ENCODE measurements around the gene NTF3. TPM values are rescaled to one million over a fixed set of nuclear protein-coding genes. Genes with fewer than 3 reads are reported as not detected.

Gene NTF3
- total RNA-seq, 1 donor = not detected

DNA sequence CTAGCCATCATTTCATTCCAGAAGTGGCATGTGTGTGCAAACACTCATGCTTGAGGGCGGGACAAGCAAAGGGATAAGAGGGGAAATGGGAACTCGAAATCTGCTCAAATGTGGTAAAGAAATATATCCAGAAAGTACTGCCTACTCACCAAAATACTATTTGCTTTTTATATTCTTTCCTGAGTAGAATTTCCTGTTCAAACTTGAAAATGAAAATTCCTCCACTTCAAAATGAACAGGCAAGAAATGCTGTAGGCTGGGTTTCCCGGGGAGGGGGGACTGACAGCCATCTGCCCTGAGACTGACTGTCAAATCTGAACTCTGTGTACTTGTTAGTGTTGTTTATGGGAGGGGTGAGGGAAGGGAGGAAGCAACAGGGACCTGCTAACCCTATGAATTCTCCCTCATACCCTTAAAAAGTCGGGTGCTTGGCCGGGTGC lies 34.6 kb downstream of the NTF3 start:
- H3K4me3 ChIP-seq (ENCODE audit: low read depth, low read length) = no peak overlapping the region
- DNase-seq (ENCODE audit: low read depth) = no peak
- TF ChIP-seq, protein P1, sequence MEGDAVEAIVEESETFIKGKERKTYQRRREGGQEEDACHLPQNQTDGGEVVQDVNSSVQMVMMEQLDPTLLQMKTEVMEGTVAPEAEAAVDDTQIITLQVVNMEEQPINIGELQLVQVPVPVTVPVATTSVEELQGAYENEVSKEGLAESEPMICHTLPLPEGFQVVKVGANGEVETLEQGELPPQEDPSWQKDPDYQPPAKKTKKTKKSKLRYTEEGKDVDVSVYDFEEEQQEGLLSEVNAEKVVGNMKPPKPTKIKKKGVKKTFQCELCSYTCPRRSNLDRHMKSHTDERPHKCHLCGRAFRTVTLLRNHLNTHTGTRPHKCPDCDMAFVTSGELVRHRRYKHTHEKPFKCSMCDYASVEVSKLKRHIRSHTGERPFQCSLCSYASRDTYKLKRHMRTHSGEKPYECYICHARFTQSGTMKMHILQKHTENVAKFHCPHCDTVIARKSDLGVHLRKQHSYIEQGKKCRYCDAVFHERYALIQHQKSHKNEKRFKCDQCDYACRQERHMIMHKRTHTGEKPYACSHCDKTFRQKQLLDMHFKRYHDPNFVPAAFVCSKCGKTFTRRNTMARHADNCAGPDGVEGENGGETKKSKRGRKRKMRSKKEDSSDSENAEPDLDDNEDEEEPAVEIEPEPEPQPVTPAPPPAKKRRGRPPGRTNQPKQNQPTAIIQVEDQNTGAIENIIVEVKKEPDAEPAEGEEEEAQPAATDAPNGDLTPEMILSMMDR (IDR thresholded peaks at IDR 0.05; ENCODE audit: insufficient read depth, low read length) = no peak

DNA sequence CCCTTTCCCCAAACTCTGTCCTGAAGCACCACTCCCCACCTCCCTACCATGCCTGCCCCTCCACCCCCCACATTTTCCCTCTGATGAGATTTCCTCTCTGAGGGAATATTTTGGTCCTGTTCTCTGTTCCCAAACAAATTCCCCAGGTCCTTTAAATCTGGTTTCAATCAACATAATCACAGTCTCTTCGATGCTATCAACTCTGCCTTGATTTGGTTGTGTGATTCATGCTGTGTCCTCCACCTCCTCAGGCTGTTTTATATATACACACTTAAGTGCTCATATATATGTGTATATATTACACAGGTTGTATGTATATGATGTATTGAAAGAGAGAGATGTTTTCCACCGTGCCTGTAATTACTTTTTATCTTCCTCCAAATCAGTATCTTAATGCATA lies 36.0 kb downstream of the NTF3 start:
- TF ChIP-seq, protein P1 (IDR thresholded peaks at IDR 0.05; ENCODE audit: insufficient read depth, low read length) = no peak
- H3K4me3 ChIP-seq (ENCODE audit: low read depth, low read length) = no peak overlapping the region
- DNase-seq (ENCODE audit: low read depth) = no peak

DNA sequence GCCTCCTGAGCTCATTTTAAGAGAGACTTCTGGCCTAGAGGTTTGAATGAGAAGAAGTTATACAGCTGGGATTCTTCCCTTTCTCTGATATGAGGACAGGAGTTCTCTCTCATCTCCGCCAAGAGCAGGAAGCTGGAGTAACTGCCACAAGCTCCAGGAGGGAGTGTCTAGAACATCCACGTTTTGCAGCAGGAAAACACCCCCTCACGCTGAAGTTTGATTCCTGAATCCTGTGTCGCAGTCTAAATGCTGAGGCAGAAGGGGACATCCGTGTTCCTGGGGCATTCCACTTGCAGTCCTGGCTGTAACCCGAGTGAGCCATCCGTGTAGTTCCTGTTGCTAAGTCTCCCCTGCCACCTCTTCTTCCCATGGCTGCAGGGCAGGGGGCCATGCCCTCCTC lies 38.3 kb downstream of the NTF3 start:
- TF ChIP-seq, protein P1 (IDR thresholded peaks at IDR 0.05; ENCODE audit: insufficient read depth, low read length) = no peak
- no peak for DNase-seq (ENCODE audit: low read depth)
- H3K4me3 ChIP-seq (ENCODE audit: low read depth, low read length) = no peak overlapping the region

DNA sequence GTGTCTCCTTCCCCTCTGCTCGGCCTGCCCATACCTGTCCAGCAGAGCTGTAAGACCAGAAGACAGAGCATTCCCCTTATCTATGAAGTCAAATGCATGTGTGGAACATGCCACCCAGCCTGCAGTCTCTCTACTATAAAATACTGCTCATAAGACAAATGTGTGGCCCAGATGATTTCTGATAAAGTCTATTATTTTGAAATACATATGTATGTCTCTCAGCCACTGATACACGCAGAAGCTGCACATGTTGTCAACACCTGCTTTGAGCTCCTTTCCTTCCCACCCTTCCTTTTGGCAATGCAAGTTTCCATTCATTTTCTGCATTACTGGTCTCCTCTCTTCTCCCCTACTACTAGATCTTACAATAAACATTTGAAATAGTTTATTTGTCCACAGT lies 38.8 kb downstream of the NTF3 start:
- TF ChIP-seq, protein P1 (IDR thresholded peaks at IDR 0.05; ENCODE audit: insufficient read depth, low read length) = no peak
- H3K4me3 ChIP-seq (ENCODE audit: low read depth, low read length) = no peak overlapping the region
- no peak for DNase-seq (ENCODE audit: low read depth)

DNA sequence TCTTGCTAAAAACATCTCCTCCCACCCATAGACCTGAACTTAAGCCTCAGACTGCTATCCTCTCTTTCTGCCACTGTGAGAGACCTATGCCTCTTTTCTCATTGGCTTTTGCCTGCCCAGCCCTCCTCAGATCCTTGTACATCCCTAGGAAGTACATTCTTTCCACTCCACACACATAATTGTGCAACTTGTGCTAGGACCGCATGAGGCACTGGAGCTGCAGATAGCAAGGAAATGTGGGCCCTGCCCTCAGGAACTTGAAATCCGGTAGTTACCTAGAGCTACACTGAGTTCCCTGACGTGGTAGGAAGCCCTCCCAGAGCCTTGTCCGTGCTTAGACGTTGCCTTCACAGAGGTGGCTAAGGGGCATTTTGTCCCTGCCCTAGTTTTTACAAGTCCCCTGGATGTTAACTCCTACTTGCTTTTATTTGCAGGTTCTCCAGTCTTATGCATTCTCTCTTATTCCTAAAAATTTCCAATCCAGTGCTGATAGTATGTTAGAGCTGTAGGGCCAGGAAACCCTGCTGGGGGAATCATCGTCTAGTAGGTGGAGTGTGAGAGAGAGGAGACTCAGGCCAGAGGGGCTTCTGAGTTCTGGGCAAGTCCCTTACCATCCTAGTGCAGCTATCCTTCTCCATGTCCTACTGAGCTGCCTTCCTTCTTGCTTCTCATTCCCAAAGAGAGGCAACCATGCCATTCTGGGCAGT lies 41.3 kb downstream of the NTF3 start:
- DNase-seq (ENCODE audit: low read depth) = no peak
- TF ChIP-seq, protein P1 (IDR thresholded peaks at IDR 0.05; ENCODE audit: insufficient read depth, low read length) = no peak
- no peak overlapping the region for H3K4me3 ChIP-seq (ENCODE audit: low read depth, low read length)

DNA sequence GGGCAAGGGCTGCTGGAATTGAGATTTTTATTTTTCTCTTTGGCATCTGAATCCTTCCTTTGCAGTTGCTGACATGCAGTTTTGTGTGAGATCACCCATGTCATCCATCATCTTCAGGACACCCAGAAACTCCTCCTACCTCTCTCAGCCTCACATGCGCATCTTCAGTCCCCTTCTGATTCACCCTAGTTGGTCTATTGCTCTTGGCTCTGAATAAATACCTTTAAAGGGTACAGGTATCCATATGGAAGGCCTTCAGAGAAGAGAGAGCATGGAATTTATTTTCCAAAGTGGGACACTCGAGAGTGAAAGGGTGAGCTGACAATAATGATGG lies 41.8 kb downstream of the NTF3 start:
- DNase-seq (ENCODE audit: low read depth) = no peak
- TF ChIP-seq, protein P1 (IDR thresholded peaks at IDR 0.05; ENCODE audit: insufficient read depth, low read length) = no peak
- no peak overlapping the region for H3K4me3 ChIP-seq (ENCODE audit: low read depth, low read length)

DNA sequence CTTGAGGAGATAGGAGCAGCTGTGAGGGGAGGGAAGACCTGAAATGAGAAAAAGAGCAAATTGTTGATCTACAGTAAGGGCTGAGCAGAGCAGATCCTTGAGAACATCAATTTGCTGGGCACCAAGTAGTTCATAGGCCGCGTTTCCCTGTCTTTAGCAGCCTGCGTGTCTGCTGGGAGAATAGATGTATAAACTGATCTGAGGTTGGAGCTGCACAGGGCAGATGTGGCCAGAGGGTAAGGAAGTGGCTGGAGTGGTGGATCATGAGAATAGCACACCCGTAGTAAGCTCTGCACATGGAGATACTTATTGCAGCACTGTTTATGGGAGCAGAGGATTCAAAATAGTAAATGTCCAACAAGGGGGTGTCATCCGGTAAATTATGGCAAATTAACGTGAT lies 44.4 kb downstream of the NTF3 start:
- no peak for DNase-seq (ENCODE audit: low read depth)
- no peak overlapping the region for H3K4me3 ChIP-seq (ENCODE audit: low read depth, low read length)
- TF ChIP-seq, protein P1 (IDR thresholded peaks at IDR 0.05; ENCODE audit: insufficient read depth, low read length) = no peak
